ENCODE measurements around the gene CHST8.

Gene CHST8

GRCh38 chr19:33810821-33811220 lies 189.1 kb downstream of the CHST8 start:
- TF ChIP-seq, protein P1, sequence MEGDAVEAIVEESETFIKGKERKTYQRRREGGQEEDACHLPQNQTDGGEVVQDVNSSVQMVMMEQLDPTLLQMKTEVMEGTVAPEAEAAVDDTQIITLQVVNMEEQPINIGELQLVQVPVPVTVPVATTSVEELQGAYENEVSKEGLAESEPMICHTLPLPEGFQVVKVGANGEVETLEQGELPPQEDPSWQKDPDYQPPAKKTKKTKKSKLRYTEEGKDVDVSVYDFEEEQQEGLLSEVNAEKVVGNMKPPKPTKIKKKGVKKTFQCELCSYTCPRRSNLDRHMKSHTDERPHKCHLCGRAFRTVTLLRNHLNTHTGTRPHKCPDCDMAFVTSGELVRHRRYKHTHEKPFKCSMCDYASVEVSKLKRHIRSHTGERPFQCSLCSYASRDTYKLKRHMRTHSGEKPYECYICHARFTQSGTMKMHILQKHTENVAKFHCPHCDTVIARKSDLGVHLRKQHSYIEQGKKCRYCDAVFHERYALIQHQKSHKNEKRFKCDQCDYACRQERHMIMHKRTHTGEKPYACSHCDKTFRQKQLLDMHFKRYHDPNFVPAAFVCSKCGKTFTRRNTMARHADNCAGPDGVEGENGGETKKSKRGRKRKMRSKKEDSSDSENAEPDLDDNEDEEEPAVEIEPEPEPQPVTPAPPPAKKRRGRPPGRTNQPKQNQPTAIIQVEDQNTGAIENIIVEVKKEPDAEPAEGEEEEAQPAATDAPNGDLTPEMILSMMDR (IDR thresholded peaks at IDR 0.05; ENCODE audit: low read depth, low read length, missing control alignments) = no peak
- H3K4me3 ChIP-seq (replicated peaks; ENCODE audit: low read depth, low read length) = no peak overlapping the region
- no peak for DNase-seq (ENCODE audit: extremely low read depth, low read depth)

DNA sequence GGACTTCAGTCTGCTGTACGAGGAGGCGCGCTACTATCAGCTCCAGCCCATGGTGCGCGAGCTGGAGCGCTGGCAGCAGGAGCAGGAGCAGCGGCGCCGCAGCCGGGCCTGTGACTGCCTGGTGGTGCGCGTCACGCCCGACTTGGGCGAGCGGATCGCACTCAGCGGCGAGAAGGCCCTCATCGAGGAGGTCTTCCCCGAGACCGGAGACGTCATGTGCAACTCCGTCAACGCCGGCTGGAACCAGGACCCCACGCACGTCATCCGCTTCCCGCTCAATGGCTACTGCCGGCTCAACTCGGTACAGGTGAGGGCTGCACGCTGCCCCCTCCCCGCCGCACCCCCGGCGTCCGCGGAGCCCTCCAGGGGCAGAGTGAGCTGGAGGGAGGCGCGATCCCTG lies 189.5 kb downstream of the CHST8 start:
- TF ChIP-seq, protein P1 (IDR thresholded peaks at IDR 0.05; ENCODE audit: low read depth, low read length, missing control alignments) = no peak
- no peak for DNase-seq (ENCODE audit: extremely low read depth, low read depth)
- H3K4me3 ChIP-seq (replicated peaks; ENCODE audit: low read depth, low read length) = no peak overlapping the region

DNA sequence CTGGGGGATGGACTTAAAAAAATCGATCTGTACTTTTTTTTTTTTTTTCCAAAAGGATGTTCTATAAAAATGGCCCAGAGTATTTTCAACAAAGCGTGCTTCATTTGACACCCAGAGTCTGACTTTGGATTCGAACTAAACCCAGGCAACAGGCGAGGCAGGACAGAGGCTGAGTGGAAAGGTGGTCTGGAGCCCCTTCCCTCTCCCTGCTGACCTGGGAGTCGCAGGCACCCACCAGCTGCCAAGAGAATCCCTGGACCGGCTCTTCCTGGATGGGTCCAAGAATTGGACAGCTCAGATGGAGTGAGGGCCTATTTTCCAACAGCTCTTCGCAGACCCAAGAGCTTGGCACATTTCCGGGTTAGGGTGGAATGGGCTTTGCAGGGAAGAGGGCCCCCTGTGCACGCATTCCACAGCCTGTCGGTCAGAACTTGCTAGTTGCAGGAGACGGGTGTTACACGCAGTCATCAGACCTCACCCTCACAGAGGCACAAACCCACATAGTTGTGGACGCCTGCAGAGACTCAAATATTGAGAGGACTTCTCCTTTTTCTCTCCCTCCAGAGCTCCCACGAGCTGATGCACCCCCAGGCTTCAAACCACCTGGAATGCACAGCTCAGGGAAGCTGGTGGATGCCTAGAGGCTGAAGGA lies 190.1 kb downstream of the CHST8 start:
- no peak for DNase-seq (ENCODE audit: extremely low read depth, low read depth)
- TF ChIP-seq, protein P1 (IDR thresholded peaks at IDR 0.05; ENCODE audit: low read depth, low read length, missing control alignments) = no peak
- no peak overlapping the region for H3K4me3 ChIP-seq (replicated peaks; ENCODE audit: low read depth, low read length)

GRCh38 chr19:33812388-33813330 lies 190.9 kb downstream of the CHST8 start:
- no peak overlapping the region for H3K4me3 ChIP-seq (replicated peaks; ENCODE audit: low read depth, low read length)
- no peak for DNase-seq (ENCODE audit: extremely low read depth, low read depth)
- TF ChIP-seq, protein P1 (IDR thresholded peaks at IDR 0.05; ENCODE audit: low read depth, low read length, missing control alignments) = no peak

GRCh38 chr19:33813391-33814101 lies 191.8 kb downstream of the CHST8 start:
- no peak for DNase-seq (ENCODE audit: extremely low read depth, low read depth)
- no peak overlapping the region for H3K4me3 ChIP-seq (replicated peaks; ENCODE audit: low read depth, low read length)
- TF ChIP-seq, protein P1 (IDR thresholded peaks at IDR 0.05; ENCODE audit: low read depth, low read length, missing control alignments) = no peak

GRCh38 chr19:33814181-33815165 lies 192.7 kb downstream of the CHST8 start:
- TF ChIP-seq, protein P1 (IDR thresholded peaks at IDR 0.05; ENCODE audit: low read depth, low read length, missing control alignments) = no peak
- DNase-seq (ENCODE audit: extremely low read depth, low read depth) = no peak

More at GRCh38 chr19:33814181-33815165, 192.7 kb downstream of the CHST8 start:
- no peak overlapping the region for H3K4me3 ChIP-seq (replicated peaks; ENCODE audit: low read depth, low read length)

Measured in HFF-Myc (cell line).